OCI-LY1 (cell line): ENCODE measurements around the gene TNS3.

Experiments
- CTCF ChIP-seq: fragments of 200-600 bp; sonication (generic), shearing (Covaris generic); IDR thresholded peaks from 2 replicates; pipeline ENCODE4 v1.5.1; 2017; ENCODE audit warnings: mild to moderate bottlenecking, antibody characterized with exemption, low read length, moderate library complexity, mixed read lengths
- EZH2 ChIP-seq: fragments of 200-600 bp; sonication (generic), shearing (Covaris generic); IDR thresholded peaks from 2 replicates; pipeline ENCODE4 v1.8.0; 2017; ENCODE audit warnings: borderline replicate concordance, mixed run types, mild to moderate bottlenecking, antibody characterized with exemption, low read length, moderate library complexity, mixed read lengths

- TF ChIP-seq CTCF (no peak), EZH2 (no peak)
Observed at GRCh38 chr7:47485640-47486435, 96.1 kb downstream of the TNS3 start.
